SK-N-SH (cell line): ENCODE data around the gene MAS1L. TPM values are rescaled to one million over a fixed set of nuclear protein-coding genes. Genes with fewer than 3 reads are reported as not detected.

Experiments used
- CTCF ChIA-PET: fragments of 300-600, 350-600 bp; formaldehyde crosslinking; extraction: SDS; loops from one replicate; lab custom pipeline; 2021; lab: Yijun Ruan, JAX
- POLR2A ChIA-PET: fragments of 350-600 bp; sonication (Branson Sonifier 250); formaldehyde crosslinking; extraction: SDS; loops from one replicate; lab custom pipeline; 2020; ENCODE audit warnings: antibody characterized with exemption, inconsistent platforms; lab: Yijun Ruan, JAX
- DNase-seq: peaks from one replicate; pipeline ENCODE4 v3.0.0; 2012
- H2AFZ ChIP-seq: fragments of 200-600 bp; sonication (generic); 2 replicates; pipeline ENCODE4 v1.8.1; 2016; ENCODE audit warnings: antibody characterized with exemption, mild to moderate bottlenecking, low read depth
- H3F3A ChIP-seq: fragments of 200-600 bp; sonication (generic); replicated peaks from 2 replicates; pipeline ENCODE3; 2016; ENCODE audit warnings: antibody characterized with exemption, mild to moderate bottlenecking; ENCODE audit not compliant: insufficient read depth
- H3K27ac ChIP-seq, 2 experiments: fragments of 200-500 bp in 1 of 2; fragments of 200-600 bp in 1 of 2; sonication (Bioruptor generic) in 1 of 2; sonication (generic), shearing (Covaris generic) in 1 of 2; 2 replicates each; pipeline versions ENCODE4 v1.5.1 to v1.6.1; 2014 to 2016; ENCODE audit warnings: low read depth in 2 of 2, inconsistent platforms in 1 of 2, low read length in 1 of 2, mild to moderate bottlenecking in 1 of 2, mixed read lengths in 1 of 2
- H3K27me3 ChIP-seq: fragments of 200-600 bp; sonication (generic), shearing (Covaris generic); 2 replicates; pipeline ENCODE4 v1.6.1; 2016; ENCODE audit warnings: mixed run types; ENCODE audit not compliant: insufficient read depth
- H3K36me3 ChIP-seq, 2 experiments: fragments of 200-500 bp in 1 of 2; fragments of 200-600 bp in 1 of 2; sonication (Bioruptor generic) in 1 of 2; sonication (generic) in 1 of 2; replicated peaks in 1 of 2; 2 replicates each; pipeline versions ENCODE3 to v1.5.1; 2014 to 2016; ENCODE audit warnings: low read length in 1 of 2, mild to moderate bottlenecking in 1 of 2; ENCODE audit not compliant: insufficient read depth in 2 of 2, control insufficient read depth in 1 of 2
- H3K4me1 ChIP-seq, 2 experiments: fragments of 200-500 bp in 1 of 2; fragments of 200-600 bp in 1 of 2; sonication (Bioruptor generic) in 1 of 2; sonication (generic), shearing (Covaris generic) in 1 of 2; 2 replicates each; pipeline versions ENCODE4 v1.5.1 to v1.6.1; 2014 to 2016; ENCODE audit warnings: low read depth in 1 of 2, low read length in 1 of 2, mixed run types in 1 of 2; ENCODE audit not compliant: insufficient read depth in 2 of 2, control insufficient read depth in 1 of 2
- H3K4me2 ChIP-seq: fragments of 200-600 bp; sonication (generic), shearing (Covaris generic); 2 replicates; pipeline ENCODE4 v1.6.1; 2017; ENCODE audit warnings: mixed run types
- H3K4me3 ChIP-seq, 2 experiments: fragments of 200-500 bp in 1 of 2; fragments of 200-600 bp in 1 of 2; sonication (Bioruptor generic) in 1 of 2; sonication (generic), shearing (Covaris generic) in 1 of 2; 2 replicates each; pipeline versions ENCODE4 v1.5.1 to v1.8.1; 2014 to 2016; ENCODE audit warnings: low read depth in 2 of 2, inconsistent platforms in 1 of 2, low read length in 1 of 2, mild to moderate bottlenecking in 1 of 2, mixed read lengths in 1 of 2, moderate library complexity in 1 of 2
- H3K79me2 ChIP-seq: fragments of 200-600 bp; sonication (generic); 2 replicates; pipeline ENCODE4 v1.8.1; 2017; ENCODE audit warnings: mild to moderate bottlenecking; ENCODE audit not compliant: insufficient read depth
- H3K9ac ChIP-seq: fragments of 200-600 bp; sonication (generic); 2 replicates; pipeline ENCODE4 v1.6.1; 2017; ENCODE audit warnings: mixed run types
- H3K9me2 ChIP-seq: fragments of 200-600 bp; sonication (generic); 2 replicates; pipeline ENCODE4 v1.6.1; 2017; ENCODE audit warnings: mixed run types
- H3K9me3 ChIP-seq: fragments of 200-600 bp; sonication (generic); 2 replicates; pipeline ENCODE4 v1.6.1; 2017; ENCODE audit warnings: mixed run types, mild to moderate bottlenecking, moderate library complexity
- H4K20me1 ChIP-seq: fragments of 200-600 bp; sonication (generic); 2 replicates; pipeline ENCODE4 v1.6.1; 2017; ENCODE audit warnings: mild to moderate bottlenecking, mixed run types; ENCODE audit not compliant: insufficient read depth
- CHD2 ChIP-seq: fragments of 150-350 bp; IDR thresholded peaks from 2 replicates; pipeline ENCODE4 v1.6.1; 2018; ENCODE audit warnings: low read length; ENCODE audit not compliant: partially characterized antibody
- CTCF ChIP-seq: fragments of 200-600 bp; sonication (generic); IDR thresholded peaks from 2 replicates; pipeline ENCODE4 v1.6.1; 2017; ENCODE audit warnings: antibody characterized with exemption, mild to moderate bottlenecking, moderate library complexity
- ELF1 ChIP-seq: IDR thresholded peaks from 2 replicates; pipeline ENCODE4 v1.4.0; 2012
- FOSL2 ChIP-seq: IDR thresholded peaks from 2 replicates; pipeline ENCODE4 v1.4.0; 2012; ENCODE audit warnings: low read depth, mild to moderate bottlenecking, moderate library complexity, borderline replicate concordance
- FOXJ3 ChIP-seq: sonication (generic); formaldehyde crosslinking; IDR thresholded peaks from 2 replicates; pipeline ENCODE4 v1.5.1; 2020; ENCODE audit warnings: mild to moderate bottlenecking, missing genetic modification reagents
- FOXM1 ChIP-seq: IDR thresholded peaks from 2 replicates; pipeline ENCODE4 v1.4.0; 2012; ENCODE audit warnings: low read depth, mild to moderate bottlenecking
- GABPA ChIP-seq: IDR thresholded peaks from 2 replicates; pipeline ENCODE4 v1.4.0; 2012; ENCODE audit warnings: low read depth, mild to moderate bottlenecking
- GATA2 ChIP-seq: sonication (generic); formaldehyde crosslinking; IDR thresholded peaks from 2 replicates; pipeline ENCODE4 v1.5.0; 2020; ENCODE audit warnings: mild to moderate bottlenecking, missing genetic modification reagents
- JUND ChIP-seq: IDR thresholded peaks from 2 replicates; pipeline ENCODE4 v1.4.0; 2012
- MEF2A ChIP-seq: IDR thresholded peaks from 2 replicates; pipeline ENCODE4 v1.4.0; 2012; ENCODE audit warnings: low read depth, borderline replicate concordance
- NFIC ChIP-seq: IDR thresholded peaks from 2 replicates; pipeline ENCODE4 v1.4.0; 2012; ENCODE audit warnings: borderline replicate concordance
- NRF1 ChIP-seq: IDR thresholded peaks from 2 replicates; pipeline ENCODE4 v1.6.1; 2012; ENCODE audit warnings: low read depth, mild to moderate bottlenecking, low read length
- POLR2AphosphoS5 ChIP-seq: IDR thresholded peaks from 2 replicates; pipeline ENCODE4 v1.6.1; 2012; ENCODE audit warnings: low read depth, low read length
- RCOR1 ChIP-seq: fragments of 150-350 bp; IDR thresholded peaks from 2 replicates; pipeline ENCODE4 v1.6.1; 2017; ENCODE audit warnings: antibody characterized with exemption, low read length
- REST ChIP-seq: IDR thresholded peaks from 2 replicates; pipeline ENCODE4 v1.6.1; 2012; ENCODE audit warnings: mild to moderate bottlenecking, low read depth, low read length, moderate library complexity
- RXRA ChIP-seq: IDR thresholded peaks from 2 replicates; pipeline ENCODE4 v1.4.0; 2012; ENCODE audit warnings: low read depth, mild to moderate bottlenecking, borderline replicate concordance
- SIN3A ChIP-seq: IDR thresholded peaks from 2 replicates; pipeline ENCODE4 v1.6.1; 2012; ENCODE audit warnings: low read depth, mild to moderate bottlenecking, low read length, moderate library complexity, borderline replicate concordance
- SMC3 ChIP-seq: IDR thresholded peaks from 2 replicates; pipeline ENCODE4 v1.6.1; 2012; ENCODE audit warnings: low read depth, low read length, improper control_type of control experiment
- TAF1 ChIP-seq: IDR thresholded peaks from 2 replicates; pipeline ENCODE4 v1.6.1; 2012; ENCODE audit warnings: low read depth, mild to moderate bottlenecking, low read length, moderate library complexity, borderline replicate concordance
- TCF12 ChIP-seq: IDR thresholded peaks from 2 replicates; pipeline ENCODE4 v1.4.0; 2012
- TEAD4 ChIP-seq: IDR thresholded peaks from 2 replicates; pipeline ENCODE4 v1.4.0; 2012; ENCODE audit warnings: mild to moderate bottlenecking, borderline replicate concordance; ENCODE audit not compliant: insufficient read depth
- USF2 ChIP-seq: fragments of 150-350 bp; IDR thresholded peaks from 2 replicates; pipeline ENCODE4 v1.6.1; 2017; ENCODE audit warnings: antibody characterized with exemption, low read length, low read depth, borderline replicate concordance
- YY1 ChIP-seq: IDR thresholded peaks from 2 replicates; pipeline ENCODE4 v1.4.0; 2012; ENCODE audit warnings: low read depth, mild to moderate bottlenecking
- WGBS: methylation state at CpG from one replicate; pipeline ENCODE4 v1.1.6; 2017; ENCODE audit warnings: low lambda C conversion rate; 5-methylcytosine and 5-hydroxymethylcytosine counted together
- polyA plus RNA-seq, 3 experiments: library from polyadenylated mRNA; depleted of rRNA; stranded (reverse); fragments of >200 nt; gene quantifications; 2 replicates each; pipeline ENCODE4 v1.2.3, GENCODE V29; 2012
- TF ChIP-seq, protein P1 (sequence below): IDR thresholded peaks from 2 replicates; pipeline ENCODE4; 2012
- TF ChIP-seq, protein P2 (sequence below): IDR thresholded peaks from 2 replicates; pipeline ENCODE4 v1.4.0; 2012; ENCODE audit warnings: low read depth, borderline replicate concordance

The MAS1L gene
- polyA plus RNA-seq, 1 of the 3 experiments (the other 2 are of a cell fraction): not detected

- H2AFZ ChIP-seq: no peak overlapping the region
- H3K9me3 ChIP-seq: no peaks in the 10 kb centered on the region
- H3K4me2 ChIP-seq: no peak overlapping the region
- no peaks in the 10 kb centered on the region for H4K20me1 ChIP-seq
- H3K4me1 ChIP-seq: peaks cover 0 to 4% of the 10 kb centered on the region in 2 experiments; a peak in 1 of 4 replicates
- 0% methylated on average over 3 of the region's 3 CpGs for WGBS
- peaks cover 10% of the 10 kb centered on the region for H3F3A ChIP-seq
- peak overlapping the region in 1 of 2 experiments; percentile 51; a peak in 2 of 4 replicates for H3K27ac ChIP-seq
- ChIA-PET CTCF (no interaction called here), POLR2A (no interaction called here)
- no peaks in the 10 kb centered on the region for H3K9me2 ChIP-seq
- H3K9ac ChIP-seq: no peak overlapping the region
- H3K27me3 ChIP-seq: no peaks in the 10 kb centered on the region; the same call in 1 of the 2 replicates
- no peak for DNase-seq
- H3K4me3 ChIP-seq: no peak overlapping the region
- no peaks in the 10 kb centered on the region for H3K79me2 ChIP-seq
- no peaks in the 10 kb centered on the region for H3K36me3 ChIP-seq
- no peak for TF ChIP-seq YY1
- TF ChIP-seq, protein P1, sequence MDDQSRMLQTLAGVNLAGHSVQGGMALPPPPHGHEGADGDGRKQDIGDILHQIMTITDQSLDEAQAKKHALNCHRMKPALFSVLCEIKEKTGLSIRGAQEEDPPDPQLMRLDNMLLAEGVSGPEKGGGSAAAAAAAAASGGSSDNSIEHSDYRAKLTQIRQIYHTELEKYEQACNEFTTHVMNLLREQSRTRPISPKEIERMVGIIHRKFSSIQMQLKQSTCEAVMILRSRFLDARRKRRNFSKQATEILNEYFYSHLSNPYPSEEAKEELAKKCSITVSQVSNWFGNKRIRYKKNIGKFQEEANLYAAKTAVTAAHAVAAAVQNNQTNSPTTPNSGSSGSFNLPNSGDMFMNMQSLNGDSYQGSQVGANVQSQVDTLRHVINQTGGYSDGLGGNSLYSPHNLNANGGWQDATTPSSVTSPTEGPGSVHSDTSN: peak; percentile 51
- TF ChIP-seq TEAD4: no peak
- no peak for TF ChIP-seq ELF1
- no peak for TF ChIP-seq POLR2AphosphoS5
- TF ChIP-seq, protein P2, sequence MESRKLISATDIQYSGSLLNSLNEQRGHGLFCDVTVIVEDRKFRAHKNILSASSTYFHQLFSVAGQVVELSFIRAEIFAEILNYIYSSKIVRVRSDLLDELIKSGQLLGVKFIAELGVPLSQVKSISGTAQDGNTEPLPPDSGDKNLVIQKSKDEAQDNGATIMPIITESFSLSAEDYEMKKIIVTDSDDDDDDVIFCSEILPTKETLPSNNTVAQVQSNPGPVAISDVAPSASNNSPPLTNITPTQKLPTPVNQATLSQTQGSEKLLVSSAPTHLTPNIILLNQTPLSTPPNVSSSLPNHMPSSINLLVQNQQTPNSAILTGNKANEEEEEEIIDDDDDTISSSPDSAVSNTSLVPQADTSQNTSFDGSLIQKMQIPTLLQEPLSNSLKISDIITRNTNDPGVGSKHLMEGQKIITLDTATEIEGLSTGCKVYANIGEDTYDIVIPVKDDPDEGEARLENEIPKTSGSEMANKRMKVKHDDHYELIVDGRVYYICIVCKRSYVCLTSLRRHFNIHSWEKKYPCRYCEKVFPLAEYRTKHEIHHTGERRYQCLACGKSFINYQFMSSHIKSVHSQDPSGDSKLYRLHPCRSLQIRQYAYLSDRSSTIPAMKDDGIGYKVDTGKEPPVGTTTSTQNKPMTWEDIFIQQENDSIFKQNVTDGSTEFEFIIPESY: no peak
- TF ChIP-seq REST: no peak
- no peak for TF ChIP-seq TAF1
- TF ChIP-seq FOXM1: no peak
- no peak for TF ChIP-seq FOXJ3 (CRISPR knock-in tag)
- no peak for TF ChIP-seq SMC3
- TF ChIP-seq NRF1: no peak
- no peak for TF ChIP-seq MEF2A
- no peak for TF ChIP-seq USF2
- no peak for TF ChIP-seq RXRA
- TF ChIP-seq CHD2: no peak
- no peak for TF ChIP-seq RCOR1
- TF ChIP-seq GABPA: no peak
- TF ChIP-seq SIN3A: no peak
- TF ChIP-seq FOSL2: peak; percentile 37; the same call in 1 of the 2 replicates
- TF ChIP-seq JUND: peak; percentile 31; the same call in 1 of the 2 replicates
- no peak for TF ChIP-seq GATA2 (CRISPR knock-in tag)
- no peak for TF ChIP-seq NFIC
- TF ChIP-seq CTCF: no peak
- TF ChIP-seq TCF12: peak; percentile 55; the same call in 1 of the 2 replicates
Measured at GRCh38 chr6:29451471-29452193, 36.1 kb downstream of the MAS1L start.
